Breast epithelium (tissue), 3 donors: ENCODE results near the gene LEAP2.

ENCODE experiments used
- POLR2A ChIP-seq: fragments of 450-650 bp; IDR thresholded peaks from one replicate; pipeline ENCODE4 v1.6.1; 2016; ENCODE audit warnings: antibody characterized with exemption, mild to moderate bottlenecking, moderate library complexity
- POLR2AphosphoS5 ChIP-seq, 3 donors: sonication (generic); formaldehyde crosslinking; IDR thresholded peaks; one replicate each; pipeline ENCODE4 v1.6.1; 2017; ENCODE audit warnings: antibody characterized with exemption in 3 of 3
- TF ChIP-seq, protein P1 (sequence below), 3 donors: fragments of 450-650 bp; IDR thresholded peaks; one replicate each; pipeline ENCODE4 v1.5.1; 2016 to 2017; ENCODE audit warnings: antibody characterized with exemption in 3 of 3, mild to moderate bottlenecking in 3 of 3, moderate library complexity in 3 of 3

DNA sequence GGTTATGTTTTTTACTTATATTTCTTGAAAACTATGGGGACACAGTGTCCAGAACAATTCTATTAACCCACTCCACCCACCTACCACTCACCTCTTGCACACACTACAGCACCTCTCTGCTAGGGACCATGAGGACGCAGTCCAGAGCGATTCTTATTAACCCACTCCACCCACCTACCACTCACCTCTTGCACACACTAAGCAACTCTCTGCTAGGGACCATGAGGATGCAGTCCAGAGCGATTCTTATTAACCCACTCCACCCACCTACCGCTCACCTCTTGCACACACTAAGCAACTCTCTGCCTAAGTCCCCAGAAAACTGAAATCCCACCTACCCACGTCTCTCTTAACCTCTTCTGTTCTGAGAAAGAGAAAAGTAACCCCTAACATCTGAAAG lies 40.9 kb upstream of the LEAP2 start:
- TF ChIP-seq, protein P1, sequence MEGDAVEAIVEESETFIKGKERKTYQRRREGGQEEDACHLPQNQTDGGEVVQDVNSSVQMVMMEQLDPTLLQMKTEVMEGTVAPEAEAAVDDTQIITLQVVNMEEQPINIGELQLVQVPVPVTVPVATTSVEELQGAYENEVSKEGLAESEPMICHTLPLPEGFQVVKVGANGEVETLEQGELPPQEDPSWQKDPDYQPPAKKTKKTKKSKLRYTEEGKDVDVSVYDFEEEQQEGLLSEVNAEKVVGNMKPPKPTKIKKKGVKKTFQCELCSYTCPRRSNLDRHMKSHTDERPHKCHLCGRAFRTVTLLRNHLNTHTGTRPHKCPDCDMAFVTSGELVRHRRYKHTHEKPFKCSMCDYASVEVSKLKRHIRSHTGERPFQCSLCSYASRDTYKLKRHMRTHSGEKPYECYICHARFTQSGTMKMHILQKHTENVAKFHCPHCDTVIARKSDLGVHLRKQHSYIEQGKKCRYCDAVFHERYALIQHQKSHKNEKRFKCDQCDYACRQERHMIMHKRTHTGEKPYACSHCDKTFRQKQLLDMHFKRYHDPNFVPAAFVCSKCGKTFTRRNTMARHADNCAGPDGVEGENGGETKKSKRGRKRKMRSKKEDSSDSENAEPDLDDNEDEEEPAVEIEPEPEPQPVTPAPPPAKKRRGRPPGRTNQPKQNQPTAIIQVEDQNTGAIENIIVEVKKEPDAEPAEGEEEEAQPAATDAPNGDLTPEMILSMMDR (IDR thresholded peaks at IDR 0.05) = no peak
- TF ChIP-seq POLR2AphosphoS5 (IDR thresholded peaks at IDR 0.05) = no peak
- no peak for TF ChIP-seq POLR2A
